Duodenal mucosa (tissue), 2 donors: Measurements from ENCODE around the gene DMXL1.
"Not testable (repeated sequence)": the region's sequence is repeated elsewhere in the genome, so short reads cannot be mapped to it uniquely, and the experiment has no call there.

Source experiments
- H3K27ac ChIP-seq: one replicate; pipeline ENCODE4 v1.7.0; 2013; ENCODE audit warnings: low read depth, low read length
- H3K27me3 ChIP-seq, 2 donors: one replicate each; pipeline ENCODE4 v1.7.0; 2013; ENCODE audit warnings: low read length in 2 of 2, control low read depth in 1 of 2; ENCODE audit not compliant: insufficient read depth in 2 of 2, control insufficient read depth in 1 of 2
- H3K36me3 ChIP-seq, 2 donors: one replicate each; pipeline ENCODE4 v1.7.0; 2013; ENCODE audit warnings: low read length in 2 of 2, control low read depth in 1 of 2; ENCODE audit not compliant: insufficient read depth in 2 of 2, control insufficient read depth in 1 of 2
- H3K4me1 ChIP-seq, 2 donors: one replicate each; pipeline ENCODE4 v1.7.0; 2013; ENCODE audit warnings: low read length in 2 of 2, control low read depth in 1 of 2; ENCODE audit not compliant: insufficient read depth in 2 of 2, control insufficient read depth in 1 of 2
- H3K4me3 ChIP-seq, 2 donors: one replicate each; pipeline ENCODE4 v1.7.0; 2013; ENCODE audit warnings: low read length in 2 of 2, low read depth in 1 of 2
- H3K9ac ChIP-seq, 2 donors: one replicate each; pipeline ENCODE4 v1.7.0; 2013; ENCODE audit warnings: low read length in 2 of 2, low read depth in 1 of 2
- H3K9me3 ChIP-seq, 2 donors: one replicate each; pipeline ENCODE4 v1.7.0; 2013; ENCODE audit warnings: low read length in 2 of 2, control low read depth in 1 of 2; ENCODE audit not compliant: control insufficient read depth in 1 of 2

The DMXL1 gene

GRCh38 chr5:119063579-119064379 is 7.1 kb upstream of the DMXL1 start:
- Histone ChIP-seq H3K9ac (no peak overlapping the region), H3K27ac (no peak overlapping the region), H3K4me3 (no peak overlapping the region), H3K9me3 (no peaks in the 10 kb centered on the region), H3K36me3 (no peaks in the 10 kb centered on the region), H3K27me3 (no peaks in the 10 kb centered on the region), H3K4me1 (peaks cover 6 to 12% of the 10 kb centered on the region in 2 donors)

DNA sequence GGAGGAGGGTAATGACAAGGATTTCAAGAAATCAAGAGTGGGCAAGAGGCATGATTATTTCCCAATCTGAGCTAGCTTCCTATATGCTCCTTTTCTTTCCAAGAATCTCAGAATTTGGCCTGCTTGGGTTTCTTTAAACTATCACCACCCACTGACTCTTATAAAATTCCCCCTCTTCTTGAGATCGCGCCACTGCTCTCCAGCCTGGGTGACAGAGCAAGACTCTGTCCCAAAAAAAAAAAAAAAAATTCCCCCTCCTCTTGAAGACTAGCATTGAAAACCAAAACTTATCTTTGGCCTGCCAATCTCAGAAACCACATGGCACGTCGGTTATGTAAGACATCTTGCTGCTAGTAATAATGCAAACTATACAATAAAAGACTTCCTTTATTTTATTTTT is 3.4 kb upstream of the DMXL1 start:
- Histone ChIP-seq H3K9ac (no peak overlapping the region), H3K36me3 (no peaks in the 10 kb centered on the region), H3K4me3 (no peak overlapping the region), H3K27ac (no peak overlapping the region), H3K9me3 (no peaks in the 10 kb centered on the region), H3K27me3 (no peaks in the 10 kb centered on the region), H3K4me1 (peaks cover 6 to 15% of the 10 kb centered on the region in 2 donors)

- Histone ChIP-seq H3K27me3 (no peaks in the 10 kb centered on the region), H3K9ac (peak overlapping the region; percentile 75 to 95), H3K9me3 (no peaks in the 10 kb centered on the region), H3K4me3 (peak overlapping the region; percentile 91 to 99), H3K27ac (peak overlapping the region; percentile 99), H3K36me3 (no peaks in the 10 kb centered on the region), H3K4me1 (peaks cover 9 to 15% of the 10 kb centered on the region in 2 donors)
Measured at GRCh38 chr5:119070578-119070827, 384 bp upstream of the DMXL1 start.

DNA sequence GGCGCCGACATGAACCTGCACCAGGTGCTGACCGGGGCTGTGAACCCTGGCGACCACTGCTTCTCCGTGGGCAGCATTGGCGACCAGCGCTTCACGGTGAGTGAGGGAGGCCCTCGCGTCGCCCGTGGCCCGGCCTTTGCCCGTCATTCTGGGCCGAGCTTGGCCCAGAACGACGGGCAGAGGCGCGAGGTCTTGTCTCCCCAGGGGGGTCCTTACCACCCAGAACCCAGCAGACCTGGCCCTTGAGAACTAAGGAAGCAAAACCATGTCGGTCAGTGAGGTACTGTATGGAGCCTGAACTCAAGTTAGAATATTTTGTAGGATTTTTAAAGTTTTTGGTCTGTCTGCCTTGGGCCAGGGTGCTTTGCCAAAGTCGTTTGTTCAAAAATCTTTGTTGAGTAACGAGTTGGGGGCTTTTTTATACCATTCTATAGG is 691 bp downstream of the DMXL1 start:
- Histone ChIP-seq H3K36me3 (no peaks in the 10 kb centered on the region), H3K9me3 (no peaks in the 10 kb centered on the region), H3K4me3 (peak overlapping the region; percentile 91 to 99), H3K9ac (peak overlapping the region; percentile 95 to 100), H3K27ac (peak overlapping the region; percentile 99), H3K4me1 (peaks cover 9 to 19% of the 10 kb centered on the region in 2 donors), H3K27me3 (no peaks in the 10 kb centered on the region)

GRCh38 chr5:119072496-119072895 is 1.6 kb downstream of the DMXL1 start:
- no peak overlapping the region for H3K27ac ChIP-seq
- H3K9me3 ChIP-seq: no peaks in the 10 kb centered on the region
- peak overlapping the region; percentile 91 to 99 for H3K4me3 ChIP-seq
- no peaks in the 10 kb centered on the region for H3K36me3 ChIP-seq
- H3K27me3 ChIP-seq: no peaks in the 10 kb centered on the region
- peak overlapping the region in 1 of 2 donors; percentile 95 for H3K9ac ChIP-seq
- peaks cover 9 to 22% of the 10 kb centered on the region in 2 donors for H3K4me1 ChIP-seq

- H3K4me1 ChIP-seq: peaks cover 9 to 25% of the 10 kb centered on the region in 2 donors
- H3K4me3 ChIP-seq, H3K27ac ChIP-seq, H3K9ac ChIP-seq, H3K9me3 ChIP-seq, H3K36me3 ChIP-seq, H3K27me3 ChIP-seq: not testable (repeated sequence)
Measured at GRCh38 chr5:119073746-119074337, 3.0 kb downstream of the DMXL1 start.

- Histone ChIP-seq H3K9me3 (no peaks in the 10 kb centered on the region), H3K4me3 (peak overlapping the region in 1 of 2 donors; percentile 8), H3K36me3 (no peaks in the 10 kb centered on the region), H3K9ac (no peak overlapping the region), H3K27ac (no peak overlapping the region), H3K4me1 (peaks cover 9 to 29% of the 10 kb centered on the region in 2 donors), H3K27me3 (no peaks in the 10 kb centered on the region)
Measured at GRCh38 chr5:119074419-119074818, 3.5 kb downstream of the DMXL1 start.

DNA sequence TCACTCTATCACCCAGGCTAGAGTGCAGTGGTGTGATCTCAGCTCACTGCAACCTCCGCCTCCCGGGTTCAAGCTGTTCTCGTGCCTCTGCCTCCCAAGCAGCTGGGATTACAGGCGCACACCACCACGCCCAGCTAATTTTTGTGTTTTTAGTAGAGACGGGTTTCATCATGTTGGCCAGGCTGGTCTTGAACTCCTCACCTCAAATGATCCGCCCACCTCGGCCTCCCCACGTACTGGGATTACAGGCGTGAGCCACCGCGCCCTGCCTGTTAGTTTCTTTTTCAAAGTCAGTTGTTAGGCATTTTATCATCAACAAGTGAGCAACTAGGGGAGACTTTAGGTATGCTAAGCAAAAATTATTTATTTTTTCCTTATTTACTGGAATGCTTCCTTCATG is 4.4 kb downstream of the DMXL1 start:
- H3K9ac ChIP-seq, H3K36me3 ChIP-seq, H3K4me3 ChIP-seq, H3K9me3 ChIP-seq, H3K27ac ChIP-seq, H3K27me3 ChIP-seq: not testable (repeated sequence)
- H3K4me1 ChIP-seq: peaks cover 9 to 29% of the 10 kb centered on the region in 2 donors

- Histone ChIP-seq H3K36me3 (no peaks in the 10 kb centered on the region), H3K4me1 (peaks cover 9 to 29% of the 10 kb centered on the region in 2 donors), H3K4me3 (no peak overlapping the region), H3K27me3 (no peaks in the 10 kb centered on the region), H3K9me3 (no peaks in the 10 kb centered on the region), H3K27ac (no peak overlapping the region), H3K9ac (no peak overlapping the region)
Measured at GRCh38 chr5:119076080-119076479, 5.2 kb downstream of the DMXL1 start.

GRCh38 chr5:119077444-119077843 is 6.6 kb downstream of the DMXL1 start:
- no peaks in the 10 kb centered on the region for H3K36me3 ChIP-seq
- peaks cover 9 to 27% of the 10 kb centered on the region in 2 donors for H3K4me1 ChIP-seq
- no peaks in the 10 kb centered on the region for H3K9me3 ChIP-seq
- no peak overlapping the region for H3K4me3 ChIP-seq
- H3K9ac ChIP-seq: no peak overlapping the region
- no peak overlapping the region for H3K27ac ChIP-seq
- no peaks in the 10 kb centered on the region for H3K27me3 ChIP-seq
